Esophagus muscularis mucosa (tissue), 3 donors: ENCODE data around the gene AGBL5.

ENCODE experiments used
- CTCF ChIP-seq, 3 experiments: fragments of 200-600 bp in 2 of 3; fragments of 450-650 bp in 1 of 3; sonication (generic) in 2 of 3; IDR thresholded peaks; one replicate each; pipeline ENCODE4 v1.5.1; 2017 to 2019; ENCODE audit warnings: antibody characterized with exemption in 3 of 3, mild to moderate bottlenecking in 2 of 3, moderate library complexity in 1 of 3
- POLR2AphosphoS5 ChIP-seq, 2 donors: sonication (generic); formaldehyde crosslinking; IDR thresholded peaks; one replicate each; pipeline ENCODE4 v1.6.1; 2017; ENCODE audit warnings: antibody characterized with exemption in 2 of 2

DNA sequence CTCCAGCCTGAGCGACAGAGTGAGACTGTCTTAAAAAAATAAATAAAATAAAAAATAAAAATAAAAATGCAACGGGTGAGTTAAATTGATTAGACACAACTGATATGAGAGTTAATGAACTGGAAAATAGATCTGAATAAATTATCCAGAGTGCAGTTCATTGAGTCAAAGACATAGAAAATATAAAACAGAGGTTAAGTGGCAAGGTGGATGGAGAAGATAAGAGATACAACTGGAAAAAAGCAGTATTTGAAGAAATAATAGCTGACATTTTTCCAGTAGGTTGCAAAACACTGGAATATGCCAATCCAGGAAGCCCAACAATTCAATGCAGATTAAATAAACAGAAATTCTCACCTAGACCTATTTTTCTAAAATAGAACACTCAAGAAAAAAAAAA lies 56.8 kb downstream of the AGBL5 start:
- TF ChIP-seq POLR2AphosphoS5 (IDR thresholded peaks at IDR 0.05) (no peak), CTCF (IDR thresholded peaks at IDR 0.05) (no peak)
